COLO668 (cell line): ENCODE data around the gene CCSER1.
A peak's percentile ranks its signal among the peaks of the same experiment; 100 is the strongest.

ENCODE experiments used
- DNase-seq: peaks from one replicate; lab custom pipeline; 2025; ENCODE audit not compliant: unreplicated experiment; lab: John Stamatoyannopoulos, UW

CCSER1 gene

DNA sequence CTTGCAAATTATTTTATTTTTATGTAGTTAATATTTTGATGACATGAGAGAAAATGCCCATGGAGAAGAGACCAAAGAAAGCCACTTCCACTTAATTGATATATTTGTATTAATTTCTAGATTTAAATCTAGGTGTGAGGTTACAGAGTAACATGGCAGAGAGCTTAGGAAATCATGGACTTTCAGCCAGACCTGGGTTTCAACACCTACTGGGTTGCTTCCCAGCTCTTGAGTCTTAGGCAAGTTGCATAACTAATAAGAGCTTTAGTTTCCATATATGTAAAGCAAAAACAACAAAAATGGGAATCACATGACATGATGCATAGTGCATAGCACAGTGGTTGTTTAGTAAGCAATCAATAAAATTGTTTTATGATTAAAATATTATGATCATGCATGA, 413.3 kb downstream of the CCSER1 start:
- DNase-seq = no peak

DNA sequence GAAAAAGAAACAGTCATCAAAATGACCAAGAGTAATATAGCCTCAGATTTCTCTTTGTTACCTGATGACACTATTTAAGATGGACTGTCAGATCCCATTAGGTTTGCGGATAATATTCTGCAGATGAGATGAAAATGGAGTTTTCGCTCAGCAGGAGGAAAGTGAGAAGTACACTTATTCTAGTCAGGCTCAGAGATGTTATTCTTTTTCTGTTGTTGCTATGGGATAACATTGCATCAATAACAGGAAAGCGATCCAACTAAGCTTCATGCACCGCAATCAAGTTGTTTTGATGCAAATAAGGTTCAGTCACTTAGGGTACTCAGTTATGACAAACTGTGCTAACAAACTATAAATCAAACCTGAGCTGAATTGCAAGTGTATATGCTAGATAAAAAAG, 415.0 kb downstream of the CCSER1 start:
- peak; percentile 6 for DNase-seq

DNA sequence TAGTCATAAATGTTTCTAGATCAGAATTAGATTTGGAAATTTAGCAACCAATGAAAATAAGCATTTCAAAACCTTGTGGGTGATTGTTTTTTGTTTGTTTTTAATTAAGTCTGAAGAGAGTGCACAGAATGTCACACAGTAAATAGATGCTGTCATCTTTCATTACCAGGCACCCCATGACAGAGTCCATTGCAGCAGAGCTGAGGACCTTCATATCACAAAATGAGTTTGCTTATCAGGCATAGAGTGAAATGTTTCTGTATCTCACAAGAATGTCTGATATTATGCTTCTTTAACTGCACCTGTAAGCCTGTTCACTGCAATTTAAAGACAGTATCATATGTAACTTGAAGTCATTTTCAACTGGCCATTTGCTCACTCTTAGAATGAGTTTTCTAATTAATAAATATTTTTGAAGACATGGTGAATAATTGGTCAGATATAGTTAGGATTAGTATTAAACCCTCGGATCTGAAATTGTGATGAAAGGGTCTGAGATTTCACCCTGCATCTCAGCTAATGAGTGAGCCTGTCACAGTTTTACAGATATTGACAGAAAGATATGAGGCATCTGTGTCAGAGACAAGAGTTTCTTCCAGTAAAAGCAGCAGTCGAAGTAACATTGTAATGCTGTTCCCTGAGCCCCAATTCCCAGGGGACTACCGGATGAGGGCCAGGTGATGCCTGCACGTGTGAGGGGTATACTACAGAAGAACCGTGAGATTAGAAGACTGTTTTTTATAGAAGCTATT, 416.4 kb downstream of the CCSER1 start:
- DNase-seq = no peak

DNA sequence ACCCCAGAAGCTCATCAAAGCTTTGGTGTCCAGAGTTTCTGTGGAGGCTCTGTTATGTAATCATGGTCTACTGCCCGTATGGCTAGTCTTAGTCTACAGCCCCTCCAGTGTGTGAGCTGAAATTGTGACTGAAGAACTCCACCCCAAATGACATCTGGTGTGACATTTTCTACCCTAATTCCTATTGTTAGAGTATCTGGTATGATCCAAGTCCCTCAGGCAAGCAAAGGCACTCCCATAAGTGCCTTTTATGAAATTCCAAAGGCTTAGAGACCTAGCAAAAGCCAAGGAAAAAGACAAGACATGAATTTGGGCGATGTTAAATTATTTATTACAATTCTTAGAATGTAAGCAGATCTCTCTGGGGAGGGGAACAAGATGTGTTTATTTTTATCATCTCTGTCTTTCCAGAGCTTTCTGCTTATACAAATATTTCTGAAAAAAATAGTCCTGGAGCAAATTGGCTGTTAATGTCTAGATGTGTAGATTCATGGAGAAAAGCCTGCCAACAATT, 417.4 kb downstream of the CCSER1 start:
- DNase-seq = no peak

DNA sequence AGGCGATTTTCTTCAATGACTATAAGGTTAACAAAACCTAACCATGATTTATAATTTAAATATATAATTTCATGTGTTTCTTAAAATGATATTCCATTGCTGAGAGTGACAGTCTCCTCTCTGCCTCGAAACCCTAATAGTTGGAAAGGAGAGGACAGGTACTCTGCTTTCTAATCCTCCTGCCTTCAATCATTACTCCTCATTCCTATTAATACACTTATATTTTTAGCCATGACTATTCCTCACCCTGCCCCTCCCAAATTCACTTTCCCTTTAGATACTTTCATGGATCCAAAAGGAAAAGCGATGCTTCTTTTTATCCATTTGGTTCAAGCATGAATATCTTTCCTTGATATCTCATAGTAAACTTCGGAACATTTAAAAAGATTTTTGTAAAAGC, 418.2 kb downstream of the CCSER1 start:
- no peak for DNase-seq

DNA sequence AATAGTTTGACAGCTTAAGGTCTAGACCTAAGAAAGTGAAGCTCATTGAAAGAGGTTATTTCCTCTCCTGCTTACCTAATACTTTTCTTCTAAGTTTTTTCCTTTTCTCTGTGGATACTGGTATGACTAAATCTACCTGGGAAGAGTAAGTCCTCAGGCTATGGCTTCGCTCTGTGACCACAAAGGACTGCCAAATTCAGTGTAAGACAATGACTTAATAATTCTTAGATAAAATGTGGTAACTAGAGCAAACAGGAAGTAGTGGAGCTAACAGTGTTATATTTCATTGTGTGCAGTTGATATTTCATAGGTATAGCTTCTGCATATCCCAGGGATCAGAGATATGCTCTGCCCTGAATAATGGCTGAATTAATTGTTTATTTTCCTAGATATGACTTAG, 418.9 kb downstream of the CCSER1 start:
- peak; percentile 2 for DNase-seq

DNA sequence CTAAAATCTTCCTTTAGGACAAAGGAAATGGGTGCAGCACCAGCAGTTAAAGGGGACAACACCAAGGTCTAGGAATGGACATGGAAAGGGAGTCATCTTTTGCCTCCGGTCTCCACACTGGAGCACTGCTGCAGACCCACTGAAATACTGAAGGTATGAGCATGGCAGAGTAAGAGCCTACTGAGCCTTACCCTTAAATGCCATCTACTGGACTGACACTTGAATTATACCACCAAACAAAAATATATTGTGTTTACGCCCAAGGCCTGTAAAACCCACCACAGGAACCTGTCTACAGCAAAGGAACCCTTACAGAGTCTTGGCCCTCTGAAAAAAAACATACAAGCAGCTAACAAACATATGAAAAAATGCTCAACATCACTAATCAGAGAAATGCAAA, 443.4 kb downstream of the CCSER1 start:
- DNase-seq = no peak

DNA sequence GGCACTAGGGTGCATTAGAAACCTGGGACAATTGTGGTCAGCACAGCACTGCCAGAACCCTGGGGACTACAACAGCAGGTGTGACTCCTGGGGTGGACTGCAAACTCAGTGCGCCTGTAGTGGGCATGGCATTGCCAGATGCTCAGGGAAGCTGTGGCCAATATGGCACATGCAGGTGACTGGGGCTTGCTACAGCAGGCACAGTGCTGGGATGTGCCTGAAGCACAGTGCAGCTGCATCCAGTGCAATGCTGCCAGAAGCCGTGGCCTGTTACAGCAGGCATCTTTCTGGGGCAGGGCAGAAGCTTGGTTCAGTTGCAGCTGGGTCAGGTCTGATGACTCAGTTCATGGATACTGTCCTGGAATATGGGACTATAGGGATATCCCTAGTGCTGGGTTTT, 445.8 kb downstream of the CCSER1 start:
- no peak for DNase-seq

DNA sequence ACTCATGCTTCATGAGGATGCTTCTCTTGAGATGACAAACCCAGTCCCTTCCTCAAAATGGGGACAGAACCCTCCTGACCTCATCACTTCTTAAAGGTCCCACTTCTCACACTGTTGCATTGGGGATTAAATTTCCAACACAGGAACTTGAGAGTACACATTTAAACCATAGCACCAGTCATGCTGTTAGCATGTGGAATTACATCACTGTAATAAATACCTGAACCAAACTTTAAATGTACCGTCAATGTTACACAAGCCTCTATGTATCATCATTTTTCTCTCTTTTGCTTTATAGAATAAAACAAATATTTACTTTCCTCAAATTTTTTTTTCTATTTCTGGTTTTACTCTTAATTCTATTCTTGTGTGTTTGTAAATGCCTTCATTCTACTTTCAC, 448.2 kb downstream of the CCSER1 start:
- DNase-seq = no peak

DNA sequence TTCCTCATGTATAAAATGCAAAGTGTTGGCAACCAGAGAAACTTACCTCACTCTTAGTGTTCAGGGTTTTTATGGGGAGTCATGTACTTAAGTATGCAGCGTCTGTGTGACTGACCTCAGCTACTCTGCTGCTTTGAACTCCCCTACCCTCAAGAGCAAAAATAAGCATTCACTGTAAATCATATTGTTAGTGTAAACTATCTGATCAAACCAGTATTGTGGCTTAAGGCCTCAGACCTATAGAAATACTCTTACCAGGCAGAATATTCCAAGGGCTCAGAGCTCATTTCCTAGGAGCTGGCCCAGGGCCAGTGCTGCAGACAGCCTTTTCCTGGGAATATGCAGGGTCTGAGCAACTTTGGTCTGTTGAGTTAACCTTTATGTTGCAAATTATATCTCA, 453.1 kb downstream of the CCSER1 start:
- DNase-seq = no peak

DNA sequence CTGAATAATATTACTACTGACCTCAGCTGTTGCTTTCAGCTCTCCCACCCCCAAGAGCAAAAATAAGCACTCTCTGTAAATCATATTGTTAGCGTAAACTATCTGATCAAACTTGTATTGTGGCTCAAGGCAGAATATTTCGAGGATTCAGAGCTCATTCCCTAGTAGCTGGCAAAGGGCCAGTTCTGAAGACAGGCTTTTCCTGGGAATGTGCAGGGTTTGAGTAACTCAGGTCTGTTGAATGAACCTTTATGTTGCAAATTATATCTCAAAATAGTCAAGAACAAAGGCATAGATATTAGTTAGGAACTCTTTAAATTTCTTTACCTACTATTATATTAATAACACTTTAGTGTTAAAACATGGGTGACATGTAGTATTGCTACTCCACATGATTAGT, 454.9 kb downstream of the CCSER1 start:
- DNase-seq = no peak

DNA sequence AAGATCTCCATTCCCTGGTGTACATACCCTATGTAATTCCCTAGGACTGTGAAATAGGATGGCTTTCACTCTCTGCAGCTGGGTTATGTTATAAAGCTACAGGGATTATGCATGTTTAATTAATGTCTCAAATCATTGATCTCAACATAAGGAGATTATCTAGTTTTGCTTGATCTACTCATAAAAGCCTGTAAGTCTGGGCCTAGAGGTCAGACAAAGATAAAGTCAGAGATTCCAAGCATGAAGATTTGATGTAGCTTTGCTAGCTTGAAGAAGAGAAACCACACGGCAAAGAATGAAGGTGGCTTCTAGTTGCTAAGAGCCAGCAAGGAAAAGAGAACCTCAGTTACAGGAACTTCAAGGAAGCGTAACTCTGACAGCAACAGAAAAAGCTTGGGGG, 456.9 kb downstream of the CCSER1 start:
- DNase-seq = no peak

DNA sequence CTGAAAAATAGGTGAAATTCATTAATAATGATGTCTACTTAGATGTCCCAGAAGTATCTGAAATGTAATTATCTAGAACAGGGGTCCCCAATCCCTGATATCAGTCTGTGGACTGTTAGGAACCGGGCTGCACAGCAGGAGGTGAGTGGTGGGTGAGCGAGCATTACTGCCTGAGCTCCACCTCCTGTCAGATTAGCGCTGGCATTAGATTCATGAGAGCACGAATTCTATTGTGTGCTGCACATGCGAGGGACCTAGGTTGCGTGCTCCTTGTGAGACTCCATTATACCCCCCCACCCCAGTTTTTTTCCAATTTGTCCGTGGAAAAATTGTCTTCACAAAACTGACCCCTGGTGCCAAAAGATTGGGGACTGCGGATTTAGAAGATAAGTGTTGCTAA, 458.8 kb downstream of the CCSER1 start:
- no peak for DNase-seq

DNA sequence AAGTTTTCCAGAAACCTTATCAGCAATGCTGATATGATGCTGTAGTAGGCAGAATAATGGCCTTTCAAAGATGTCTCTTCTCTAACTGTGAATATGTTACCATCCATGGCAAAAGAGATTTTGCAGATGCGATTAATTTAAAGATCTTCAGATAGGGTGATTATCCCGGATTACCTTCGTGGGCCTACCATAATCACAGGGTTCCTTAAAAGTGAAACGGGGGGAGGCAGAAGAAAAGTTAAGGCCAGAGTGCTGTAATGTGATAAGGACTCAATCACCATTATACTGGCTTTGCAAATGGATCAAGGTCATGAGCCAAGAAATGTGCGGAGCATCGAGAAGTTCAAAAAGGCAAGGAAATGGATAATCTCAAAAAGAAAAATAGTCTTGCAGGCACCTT, 459.6 kb downstream of the CCSER1 start:
- no peak for DNase-seq

DNA sequence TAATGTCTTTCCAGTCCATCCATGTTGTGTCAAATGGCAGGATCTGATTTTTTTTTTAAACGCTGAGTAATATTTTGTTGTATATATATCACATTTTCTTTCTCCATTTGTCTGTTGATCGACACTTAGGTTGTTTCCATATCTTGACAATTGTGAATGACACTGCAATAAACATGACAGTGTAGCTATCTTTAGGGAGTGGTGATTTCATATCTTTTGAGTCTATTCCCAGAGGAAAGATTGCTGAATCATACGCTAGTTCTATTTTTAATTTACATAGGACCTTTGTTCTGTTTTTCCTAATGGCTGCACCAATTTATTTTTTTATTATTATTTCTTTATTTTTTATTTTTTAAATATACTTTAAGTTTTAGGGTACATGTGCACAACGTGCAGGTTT, 470.7 kb downstream of the CCSER1 start:
- DNase-seq = no peak

DNA sequence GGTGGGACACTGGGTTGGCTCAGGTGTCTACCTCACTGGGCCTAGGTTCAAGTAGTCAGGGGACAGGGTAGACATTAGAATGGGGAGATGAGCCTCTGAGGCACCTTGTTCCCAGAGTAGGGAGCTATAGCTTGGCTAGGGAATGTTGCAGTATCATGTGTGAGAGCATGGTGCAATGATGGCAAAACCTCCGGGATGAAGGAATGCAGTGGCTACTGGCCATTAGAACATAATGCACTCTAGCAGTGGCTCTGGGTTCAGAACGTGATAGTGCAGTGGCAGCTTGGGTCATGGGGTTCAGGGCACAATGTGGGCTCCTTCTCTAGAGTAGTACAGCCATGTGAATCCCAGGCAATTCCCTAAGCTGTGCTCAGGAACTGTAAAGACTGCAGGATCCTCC, 471.5 kb downstream of the CCSER1 start:
- DNase-seq = no peak

DNA sequence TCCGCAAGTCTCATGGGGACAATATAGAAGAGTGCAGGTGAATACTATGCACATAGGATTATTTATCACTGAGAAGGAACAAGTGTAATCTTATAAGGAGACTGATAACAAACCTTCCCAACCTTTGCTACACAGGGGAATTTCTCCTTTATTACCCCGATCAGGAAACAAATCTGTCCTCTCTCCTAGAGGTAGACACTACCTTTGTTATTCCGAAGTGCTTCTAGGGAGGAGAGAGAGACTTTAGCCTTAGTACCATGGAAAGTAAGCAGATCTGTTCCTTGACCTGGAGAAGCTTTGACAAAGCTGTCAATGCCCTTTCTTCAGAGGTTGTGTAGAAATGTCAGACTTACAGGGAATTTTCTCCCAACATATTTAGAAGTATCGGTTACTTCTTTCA, 475.5 kb downstream of the CCSER1 start:
- no peak for DNase-seq

DNA sequence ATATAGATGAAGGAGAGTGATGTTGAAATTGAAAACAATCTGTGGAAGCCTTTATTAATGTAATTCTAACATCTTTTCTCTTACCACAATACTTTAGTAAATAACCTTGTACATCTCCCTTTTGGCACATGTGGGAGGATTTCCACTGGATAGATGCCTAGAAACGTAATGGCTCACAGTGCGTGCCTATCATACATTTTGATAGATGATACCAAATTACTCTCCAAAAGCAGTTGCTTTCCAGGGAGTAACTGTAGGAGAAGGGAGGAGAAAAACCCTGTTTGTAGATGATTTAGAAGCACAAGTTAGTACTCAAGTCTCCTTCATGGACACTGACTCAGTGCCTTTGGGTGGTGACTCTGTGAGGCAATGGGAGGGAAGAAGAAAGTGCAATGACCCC, 476.3 kb downstream of the CCSER1 start:
- DNase-seq = no peak

DNA sequence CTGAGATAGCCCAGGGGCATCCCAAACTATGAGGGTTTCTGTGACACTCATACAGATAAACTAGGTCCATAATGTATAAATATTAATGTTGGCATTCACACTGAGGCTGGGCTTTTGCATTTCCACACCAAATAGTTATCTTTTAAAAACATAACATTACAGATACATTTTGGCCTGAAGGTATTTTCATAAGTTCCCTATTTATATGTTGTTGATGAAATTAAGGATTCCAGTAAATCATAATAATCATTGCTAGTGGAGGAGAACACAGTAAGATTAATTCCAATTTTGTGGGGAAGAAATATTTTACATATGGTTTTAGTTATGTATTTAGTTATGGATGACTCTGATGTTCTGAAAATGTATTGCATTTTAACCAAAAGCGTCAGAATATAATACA, 479.6 kb downstream of the CCSER1 start:
- DNase-seq = no peak

DNA sequence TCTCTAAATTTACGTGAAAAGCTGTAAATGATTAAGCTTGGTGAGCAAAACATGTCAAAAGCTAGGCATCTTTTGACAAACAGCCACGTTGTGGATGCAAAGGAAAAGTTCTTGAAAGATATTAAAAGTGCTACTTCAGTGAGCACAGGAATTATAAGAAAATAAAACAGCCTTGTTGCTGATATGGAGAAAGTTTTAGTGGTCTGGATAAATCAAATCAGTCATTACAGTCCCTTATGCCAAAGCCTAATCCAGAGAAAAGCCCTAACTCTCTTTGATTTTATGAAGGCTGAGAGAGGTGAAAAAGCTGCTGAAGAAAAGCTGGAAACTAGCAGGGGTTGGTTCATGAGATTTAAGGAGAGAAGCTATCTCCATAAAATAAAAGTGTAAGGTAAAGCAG, 487.2 kb downstream of the CCSER1 start:
- DNase-seq = no peak

DNA sequence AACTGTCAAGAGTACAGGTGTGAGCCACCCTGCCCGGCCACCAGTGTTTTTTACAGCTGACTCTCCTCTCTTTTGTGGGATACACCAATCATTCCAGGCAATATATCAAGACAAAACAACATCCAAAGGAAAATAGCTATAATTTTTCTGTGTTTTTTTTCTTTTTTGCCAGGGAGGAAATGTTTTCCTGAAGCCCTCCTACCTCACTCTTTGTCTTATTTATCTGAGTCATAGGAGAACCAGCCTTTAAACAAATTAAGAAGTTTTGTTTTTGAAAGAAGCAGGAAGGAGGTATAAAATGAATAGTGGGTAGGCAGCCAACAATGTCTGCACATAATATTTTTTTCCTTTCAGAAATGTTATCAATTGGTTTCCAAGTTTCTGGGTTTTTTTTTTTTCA, 493.9 kb downstream of the CCSER1 start:
- no peak for DNase-seq

DNA sequence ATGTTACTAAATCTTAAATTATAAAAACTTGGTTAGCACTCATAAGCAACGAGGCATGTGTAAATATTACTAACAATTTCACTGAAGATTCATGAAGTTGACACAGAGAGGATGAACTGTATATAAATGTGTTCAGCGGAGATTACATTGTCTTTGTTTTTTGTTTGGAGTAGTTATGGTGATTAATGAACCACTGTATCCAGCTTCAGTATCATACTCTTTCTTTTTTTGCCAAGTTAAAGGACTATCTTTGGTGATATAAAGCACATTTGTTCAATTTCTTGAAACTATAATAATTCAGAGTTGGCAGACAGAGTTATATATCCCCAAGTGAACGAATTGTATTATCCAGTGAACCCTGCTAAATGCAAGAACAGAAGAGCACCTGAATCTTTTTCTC, 497.6 kb downstream of the CCSER1 start:
- no peak for DNase-seq

DNA sequence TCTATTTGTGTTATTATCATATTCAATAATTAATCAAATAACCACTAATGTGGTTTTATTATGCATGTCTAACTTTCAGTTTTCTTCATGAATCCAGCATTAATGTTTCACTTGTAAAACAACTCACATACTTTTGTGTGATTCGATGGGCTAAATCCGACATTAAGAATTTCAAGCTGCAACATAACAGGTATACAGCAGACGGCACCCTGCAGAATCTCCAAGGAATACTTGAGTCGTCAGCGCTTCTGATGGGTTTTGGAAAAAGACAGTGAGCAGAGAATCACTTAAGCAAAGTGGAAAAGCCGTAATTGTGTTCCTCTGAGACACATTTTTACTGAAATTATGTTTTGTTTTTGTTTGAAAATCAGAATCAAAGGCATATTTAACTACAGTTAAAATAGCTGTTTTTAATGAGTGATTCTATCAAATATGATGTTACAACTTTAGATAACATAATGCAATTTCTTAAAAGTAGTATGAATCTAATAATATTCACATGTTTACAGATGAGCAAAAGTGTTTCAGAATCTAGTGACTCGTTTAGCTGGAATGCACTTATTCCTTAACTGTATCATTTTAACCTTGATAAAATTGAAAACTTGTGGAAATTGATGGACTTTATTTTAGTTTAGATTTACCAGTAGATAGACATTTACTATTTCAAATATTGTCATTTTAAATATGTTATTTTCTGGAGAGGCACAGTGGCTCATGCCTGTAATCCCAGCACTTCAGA, 514.8 kb downstream of the CCSER1 start:
- DNase-seq = no peak
